GM12878 (cell line): Measurements from ENCODE around the gene AHNAK2.

ENCODE experiments used
- SMAD5 ChIP-seq: IDR thresholded peaks from 2 replicates; pipeline ENCODE4 v1.6.1; 2016; ENCODE audit warnings: antibody characterized with exemption, low read depth
- ZZZ3 ChIP-seq: IDR thresholded peaks from 2 replicates; pipeline ENCODE4 v1.6.1; 2011; ENCODE audit warnings: low read depth; ENCODE audit not compliant: control insufficient read depth, insufficient read length

- TF ChIP-seq SMAD5 (no peak), ZZZ3 (no peak)
Measured at GRCh38 chr14:104989951-104990303, 11.8 kb upstream of the AHNAK2 start.
